Measurements from ENCODE around the gene TET1. TPM values are rescaled to one million over a fixed set of nuclear protein-coding genes. Genes with fewer than 3 reads are reported as not detected.

Gene TET1
- total RNA-seq, 1 donor from 2014 or later, result 29.0 TPM

DNA sequence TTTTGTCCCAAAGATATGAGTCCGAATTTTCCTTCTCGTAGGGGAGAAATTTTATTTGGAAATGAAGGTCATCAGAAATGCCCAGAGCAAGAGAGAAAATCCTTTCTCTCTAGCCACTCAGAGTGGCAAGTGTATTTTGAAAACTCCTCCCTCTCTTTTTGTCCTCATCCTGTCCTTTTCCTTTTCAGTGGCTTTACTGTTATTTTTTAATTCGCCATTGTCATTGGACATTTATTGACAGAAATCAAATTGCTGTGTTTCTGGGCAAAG lies 39.6 kb downstream of the TET1 start:
- Mint-ChIP-seq H3K9me3 (no peaks in the 10 kb centered on the region), H3K27ac (peak overlapping the region; percentile 99), H3K4me1 (ENCODE audit: unreplicated experiment) (peaks cover 56% of the 10 kb centered on the region), H3K4me3 (peak overlapping the region; percentile 94), H3K36me3 (peaks cover 10% of the 10 kb centered on the region), H3K27me3 (no peaks in the 10 kb centered on the region)
- DNase-seq (ENCODE audit: extremely low spot score, unreplicated experiment), result no peak
- TF ChIP-seq, protein P1, sequence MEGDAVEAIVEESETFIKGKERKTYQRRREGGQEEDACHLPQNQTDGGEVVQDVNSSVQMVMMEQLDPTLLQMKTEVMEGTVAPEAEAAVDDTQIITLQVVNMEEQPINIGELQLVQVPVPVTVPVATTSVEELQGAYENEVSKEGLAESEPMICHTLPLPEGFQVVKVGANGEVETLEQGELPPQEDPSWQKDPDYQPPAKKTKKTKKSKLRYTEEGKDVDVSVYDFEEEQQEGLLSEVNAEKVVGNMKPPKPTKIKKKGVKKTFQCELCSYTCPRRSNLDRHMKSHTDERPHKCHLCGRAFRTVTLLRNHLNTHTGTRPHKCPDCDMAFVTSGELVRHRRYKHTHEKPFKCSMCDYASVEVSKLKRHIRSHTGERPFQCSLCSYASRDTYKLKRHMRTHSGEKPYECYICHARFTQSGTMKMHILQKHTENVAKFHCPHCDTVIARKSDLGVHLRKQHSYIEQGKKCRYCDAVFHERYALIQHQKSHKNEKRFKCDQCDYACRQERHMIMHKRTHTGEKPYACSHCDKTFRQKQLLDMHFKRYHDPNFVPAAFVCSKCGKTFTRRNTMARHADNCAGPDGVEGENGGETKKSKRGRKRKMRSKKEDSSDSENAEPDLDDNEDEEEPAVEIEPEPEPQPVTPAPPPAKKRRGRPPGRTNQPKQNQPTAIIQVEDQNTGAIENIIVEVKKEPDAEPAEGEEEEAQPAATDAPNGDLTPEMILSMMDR (conservative IDR thresholded peaks at IDR 0.05), result no peak

DNA sequence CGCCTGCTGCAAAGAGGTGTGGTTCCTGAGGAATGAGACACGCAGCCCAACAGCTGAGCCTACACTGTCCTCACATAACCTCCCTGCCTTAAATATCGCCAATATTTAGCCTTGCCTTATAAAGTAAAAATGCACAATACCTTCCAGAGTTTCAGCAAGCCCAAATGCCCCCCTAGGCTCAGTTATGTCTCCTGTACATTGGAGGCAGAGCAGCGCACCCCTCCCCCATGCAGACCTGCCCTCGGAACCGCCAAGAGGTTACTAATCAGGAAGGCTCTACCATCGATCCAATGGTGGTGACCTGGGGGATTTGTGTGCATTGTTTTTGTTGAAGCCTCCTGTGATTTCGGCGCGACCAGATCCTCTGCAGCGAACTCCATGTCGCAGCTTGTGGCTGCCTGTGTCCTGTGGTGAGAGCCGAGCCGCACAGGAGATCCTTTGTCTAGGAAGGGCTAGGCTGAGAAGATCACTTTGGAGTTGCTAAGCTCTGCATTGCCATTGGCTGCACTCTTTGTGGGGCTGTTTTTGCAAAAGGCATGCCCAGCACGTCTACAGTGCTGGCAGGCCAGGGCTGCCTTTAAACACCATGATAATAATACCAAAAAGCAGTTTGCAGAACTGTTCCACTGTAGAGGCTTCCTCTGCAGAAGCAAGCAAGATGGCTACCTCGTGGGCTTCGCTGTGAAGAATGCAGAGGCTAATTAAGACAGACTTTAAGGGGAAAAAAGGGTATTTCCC lies 40.1 kb downstream of the TET1 start:
- Mint-ChIP-seq H3K4me3 (peak overlapping the region; percentile 94), H3K27ac (peak overlapping the region; percentile 99)

DNA sequence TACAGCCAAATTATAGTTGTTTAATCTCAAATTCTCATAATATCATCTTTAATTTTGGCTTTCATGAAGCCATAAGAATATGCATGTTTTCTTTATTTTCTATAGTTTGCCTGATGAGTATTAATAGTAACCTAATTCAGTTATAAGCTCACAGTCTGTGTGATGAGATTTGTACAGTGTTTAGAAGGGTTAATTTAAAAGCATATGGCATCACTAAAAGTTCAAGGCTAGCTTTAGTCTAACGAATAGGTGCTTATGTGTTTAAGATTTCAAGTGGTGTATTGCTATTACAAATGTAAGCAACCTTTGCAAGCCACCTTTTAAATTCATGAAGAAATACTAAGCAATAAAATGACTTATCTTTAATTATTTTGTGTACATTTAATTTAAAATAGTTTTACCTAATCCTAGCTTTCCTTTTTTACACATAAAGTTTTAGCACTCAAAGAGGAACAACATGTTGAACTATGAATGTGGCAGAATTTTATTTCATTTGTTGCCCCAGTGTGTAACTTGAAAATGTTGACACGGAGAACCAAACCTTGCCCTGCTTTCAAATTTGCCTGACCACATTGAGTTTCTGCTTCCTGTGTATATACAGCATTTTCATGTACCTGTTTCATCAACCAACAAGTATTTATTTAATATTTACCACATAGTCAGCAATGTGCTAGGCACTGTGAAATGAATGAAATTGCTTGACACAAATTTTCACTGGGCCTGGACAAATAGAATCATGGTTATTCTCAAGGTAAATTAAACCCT lies 41.5 kb downstream of the TET1 start:
- Mint-ChIP-seq H3K36me3 (peaks cover 14% of the 10 kb centered on the region), H3K4me1 (ENCODE audit: unreplicated experiment) (peaks cover 52% of the 10 kb centered on the region), H3K4me3 (peak overlapping the region; percentile 94), H3K27ac (peak overlapping the region; percentile 99), H3K27me3 (no peaks in the 10 kb centered on the region), H3K9me3 (no peaks in the 10 kb centered on the region)
- DNase-seq (ENCODE audit: extremely low spot score, unreplicated experiment), result no peak
- TF ChIP-seq, protein P1 (conservative IDR thresholded peaks at IDR 0.05), result no peak

More for the DNA sequence above, 40.1 kb downstream of the TET1 start:
- DNase-seq (ENCODE audit: extremely low spot score, unreplicated experiment), result peak; percentile 81
- no peaks in the 10 kb centered on the region for H3K9me3 Mint-ChIP-seq
- TF ChIP-seq, protein P1 (conservative IDR thresholded peaks at IDR 0.05), result no peak
- peaks cover 11% of the 10 kb centered on the region for H3K36me3 Mint-ChIP-seq
- peaks cover 57% of the 10 kb centered on the region for H3K4me1 Mint-ChIP-seq (ENCODE audit: unreplicated experiment)
- no peaks in the 10 kb centered on the region for H3K27me3 Mint-ChIP-seq

DNA sequence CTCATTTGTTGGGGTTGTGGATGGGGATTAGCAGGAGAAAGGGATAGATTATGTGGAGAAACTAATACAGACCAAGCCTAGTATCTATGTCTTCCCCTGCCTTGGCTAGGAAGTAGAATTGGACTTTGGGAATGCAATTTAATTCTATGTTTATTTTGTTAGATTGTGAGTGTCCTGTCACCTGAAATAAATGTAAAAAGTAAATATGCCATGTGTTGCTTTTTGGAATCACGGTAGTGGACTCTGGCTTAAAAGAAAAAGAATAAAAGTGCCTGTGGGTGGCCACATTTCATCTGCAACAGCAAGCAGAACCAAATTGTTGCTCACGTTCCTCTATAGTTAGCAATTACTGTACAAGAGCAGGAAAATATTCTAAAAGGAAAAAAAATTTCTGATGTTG lies 42.3 kb downstream of the TET1 start:
- Mint-ChIP-seq H3K27ac (peak overlapping the region; percentile 6), H3K4me1 (ENCODE audit: unreplicated experiment) (peaks cover 50% of the 10 kb centered on the region), H3K36me3 (peaks cover 14% of the 10 kb centered on the region), H3K27me3 (no peaks in the 10 kb centered on the region), H3K9me3 (no peaks in the 10 kb centered on the region), H3K4me3 (peak overlapping the region; percentile 59)
- no peak for DNase-seq (ENCODE audit: extremely low spot score, unreplicated experiment)
- TF ChIP-seq, protein P1 (conservative IDR thresholded peaks at IDR 0.05), result no peak

DNA sequence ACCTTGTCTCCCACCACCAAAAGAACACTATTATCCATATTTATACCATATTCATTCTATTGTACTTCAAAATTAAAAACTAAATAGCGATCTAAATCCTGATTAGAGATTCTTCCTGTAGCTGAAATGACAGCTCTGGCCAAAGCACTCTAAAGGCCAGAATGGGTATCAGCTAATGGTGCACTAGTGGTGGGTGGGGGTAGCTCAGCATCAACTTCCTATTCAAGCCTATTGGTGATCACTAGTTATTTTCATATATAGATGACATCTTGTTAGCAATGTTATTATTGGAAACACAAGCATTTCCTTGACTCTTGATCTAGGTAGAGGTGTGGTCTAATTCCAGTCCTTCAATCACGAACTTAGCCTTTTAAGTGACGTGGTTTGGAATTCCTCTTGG lies 43.6 kb downstream of the TET1 start:
- Mint-ChIP-seq H3K36me3 (peaks cover 14% of the 10 kb centered on the region), H3K9me3 (no peaks in the 10 kb centered on the region), H3K4me1 (ENCODE audit: unreplicated experiment) (peaks cover 41% of the 10 kb centered on the region), H3K27ac (no peak overlapping the region), H3K27me3 (no peaks in the 10 kb centered on the region), H3K4me3 (no peak overlapping the region)
- TF ChIP-seq, protein P1 (conservative IDR thresholded peaks at IDR 0.05), result peak; percentile 54
- no peak for DNase-seq (ENCODE audit: extremely low spot score, unreplicated experiment)
